Measurements from ENCODE around the gene RRAGA.
A peak's percentile ranks its signal among the peaks of the same experiment; 100 is the strongest.
"Not testable (repeated sequence)": the region's sequence is repeated elsewhere in the genome, so short reads cannot be mapped to it uniquely, and the experiment has no call there.

RRAGA gene, protein sequence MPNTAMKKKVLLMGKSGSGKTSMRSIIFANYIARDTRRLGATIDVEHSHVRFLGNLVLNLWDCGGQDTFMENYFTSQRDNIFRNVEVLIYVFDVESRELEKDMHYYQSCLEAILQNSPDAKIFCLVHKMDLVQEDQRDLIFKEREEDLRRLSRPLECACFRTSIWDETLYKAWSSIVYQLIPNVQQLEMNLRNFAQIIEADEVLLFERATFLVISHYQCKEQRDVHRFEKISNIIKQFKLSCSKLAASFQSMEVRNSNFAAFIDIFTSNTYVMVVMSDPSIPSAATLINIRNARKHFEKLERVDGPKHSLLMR

DNA sequence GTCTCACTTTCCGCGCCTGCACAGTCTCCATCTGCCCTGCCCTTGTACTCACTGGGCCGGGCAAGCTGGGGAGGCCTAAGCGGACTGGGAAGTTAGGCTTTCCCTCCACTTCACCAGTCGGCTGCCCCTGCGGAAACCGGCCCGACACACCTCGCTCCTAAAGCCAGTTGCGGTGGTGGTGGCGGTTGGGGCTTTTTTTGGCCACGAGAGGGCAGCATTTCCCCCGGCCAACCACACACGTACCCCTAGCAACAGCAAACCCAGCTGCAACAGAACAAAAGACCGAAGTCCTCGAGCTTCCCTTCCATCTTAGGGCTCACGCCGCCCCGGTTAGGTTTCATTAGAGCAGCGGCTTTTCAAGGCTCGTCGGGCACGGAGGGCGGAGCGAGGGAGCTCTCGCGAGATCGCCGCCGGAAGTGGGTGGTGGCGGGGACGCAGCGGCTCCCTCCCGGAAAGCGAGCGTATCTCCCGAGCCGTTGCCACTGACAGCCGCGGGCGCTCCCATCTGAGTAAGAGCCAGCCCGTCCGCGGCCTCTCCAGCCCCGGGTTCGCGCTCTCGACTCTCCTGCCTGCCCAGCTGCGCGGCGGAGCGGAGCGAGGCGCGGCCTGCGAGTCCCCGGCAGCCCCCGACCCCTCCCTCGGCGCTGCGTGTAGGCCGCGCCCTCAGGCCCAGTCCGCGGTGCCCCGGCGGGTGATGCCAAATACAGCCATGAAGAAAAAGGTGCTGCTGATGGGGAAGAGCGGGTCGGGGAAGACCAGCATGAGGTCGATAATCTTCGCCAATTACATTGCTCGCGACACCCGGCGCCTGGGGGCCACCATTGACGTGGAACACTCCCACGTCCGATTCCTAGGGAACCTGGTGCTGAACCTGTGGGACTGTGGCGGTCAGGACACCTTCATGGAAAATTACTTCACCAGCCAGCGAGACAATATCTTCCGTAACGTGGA lies at the start of gene RRAGA:
Gene RRAGA (plus strand): TSS at position 462 of the 951 bp plus-strand sequence. CDS start 233 bp downstream, at position 695.
- peak; percentile 88 to 97 (median 95) for DNase-seq
- intact Hi-C loops (cut with DNase I): loop anchor here (2.0 to 5.0 kb wide), 3 partner anchors 54 to 408 kb away; partner anchors contain the start of gene HAUS6

DNA sequence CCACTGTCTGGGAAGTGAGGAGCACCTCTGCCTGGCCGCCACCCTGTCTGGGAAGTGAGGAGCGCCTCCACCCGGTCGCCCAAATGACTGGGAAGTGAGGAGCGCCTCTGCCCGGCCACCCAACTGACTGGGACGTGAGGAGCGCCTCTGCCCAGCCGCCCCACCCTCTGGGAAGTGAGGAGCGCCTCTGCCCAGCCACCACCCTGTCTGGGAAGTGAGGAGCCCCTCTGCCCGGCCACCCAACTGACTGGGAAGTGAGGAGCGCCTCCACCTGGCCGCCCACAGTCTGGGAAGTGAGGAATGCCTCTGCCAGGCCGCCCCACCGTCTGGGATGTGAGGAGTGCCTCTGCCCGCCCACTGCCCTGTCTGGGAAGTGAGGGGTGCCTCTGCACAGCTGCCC lies 49.1 kb upstream of the RRAGA start:
- no peak for DNase-seq
- intact Hi-C loops (cut with DNase I): no loop called here

DNA sequence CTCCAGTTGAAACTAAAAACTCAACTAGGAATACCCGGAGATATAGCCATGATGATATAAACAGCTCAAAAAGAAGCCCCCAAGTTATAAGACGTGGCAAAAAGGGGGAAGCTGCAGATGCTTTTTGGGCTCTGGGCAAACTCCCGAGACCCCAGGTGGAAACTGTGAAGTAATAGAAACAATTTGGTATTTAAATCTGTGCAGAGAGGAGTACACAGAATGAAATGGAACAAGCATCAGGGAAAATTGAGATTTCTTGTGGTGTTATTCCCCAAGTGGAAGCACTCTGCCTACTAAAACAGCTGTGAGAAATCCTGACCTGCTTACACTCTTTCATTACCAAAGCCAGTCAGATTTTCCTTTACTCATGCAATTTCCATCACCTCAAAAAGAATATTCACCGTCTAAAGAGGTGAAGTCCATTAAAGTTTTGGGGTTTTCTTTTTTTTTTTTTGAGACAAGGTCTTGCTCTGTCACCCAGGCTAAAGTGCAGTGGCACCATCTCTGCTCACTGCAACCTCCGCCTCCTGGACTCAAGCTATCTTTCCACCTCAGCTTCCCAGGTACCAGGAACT lies 39.7 kb upstream of the RRAGA start:
- intact Hi-C loops (cut with DNase I): no loop called here
- DNase-seq: no peak

DNA sequence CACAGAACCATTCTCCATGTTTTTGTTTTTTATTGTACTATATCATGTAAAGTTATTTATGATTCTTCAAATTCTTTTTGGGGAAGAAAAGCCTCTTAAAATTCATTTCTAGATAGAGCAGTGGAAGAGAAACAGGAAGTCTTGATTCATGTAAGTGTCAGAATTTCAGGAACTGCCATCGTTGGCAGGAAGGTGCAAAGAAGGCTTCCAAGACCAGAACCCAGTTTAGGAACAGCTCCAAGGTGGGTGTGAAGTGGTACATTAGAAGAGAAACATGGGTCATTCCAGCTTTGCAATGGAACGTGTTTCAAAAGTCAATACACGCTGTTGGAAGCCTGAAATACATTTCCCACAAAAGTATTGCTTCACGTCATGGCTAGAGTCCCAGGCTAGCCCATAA lies 31.0 kb upstream of the RRAGA start:
- no peak for DNase-seq
- intact Hi-C loops (cut with DNase I): no loop called here

DNA sequence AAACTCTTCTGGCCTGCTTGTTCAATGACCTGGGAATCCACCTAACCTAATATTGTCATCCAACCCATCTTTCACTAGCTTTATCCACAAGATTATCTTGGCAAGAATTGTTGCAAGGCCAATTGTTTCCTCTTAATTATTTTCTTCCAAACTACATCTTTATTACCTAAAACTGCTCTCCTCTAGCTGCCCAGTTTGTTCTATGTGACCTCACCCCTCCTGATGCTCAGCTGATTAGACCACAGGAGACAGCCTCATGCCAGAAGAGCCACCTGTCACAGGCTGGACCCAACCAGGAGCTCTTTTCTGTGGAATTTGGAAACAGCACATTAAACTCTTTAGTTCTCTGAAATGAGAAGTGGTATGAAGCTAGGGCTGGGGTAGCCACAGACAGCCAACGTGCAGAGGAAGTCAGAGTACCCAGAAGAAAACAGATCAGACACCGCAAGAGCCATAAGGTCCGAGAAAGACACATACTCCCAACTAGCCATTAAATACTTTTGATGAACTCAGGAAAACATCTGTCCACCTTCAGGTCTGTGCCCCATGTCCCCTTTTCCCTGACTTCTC lies 28.3 kb upstream of the RRAGA start:
- intact Hi-C loops (cut with DNase I): no loop called here

DNA sequence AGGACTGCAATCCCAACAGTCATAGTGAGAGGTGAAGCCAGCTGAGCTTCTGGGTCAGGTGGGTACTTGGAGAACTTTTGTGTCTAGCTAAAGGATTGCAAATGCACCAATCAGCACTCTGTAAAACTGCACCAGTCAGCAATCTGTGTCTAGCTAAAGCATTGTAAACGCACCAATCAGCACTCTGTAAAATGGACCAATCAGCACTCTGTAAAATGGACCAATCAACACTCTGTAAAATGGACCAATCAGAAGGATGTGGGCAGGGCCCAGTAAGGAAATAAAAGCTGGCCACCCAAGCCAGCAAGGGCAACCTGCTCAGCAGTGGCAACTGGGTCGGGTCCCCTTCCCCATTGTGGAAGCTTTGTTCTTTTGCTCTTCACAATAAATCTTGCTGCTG lies 27.6 kb upstream of the RRAGA start:
- DNase-seq; intact Hi-C loops (cut with DNase I): not testable (repeated sequence)

More for the DNA sequence above, 28.3 kb upstream of the RRAGA start:
- no peak for DNase-seq

DNA sequence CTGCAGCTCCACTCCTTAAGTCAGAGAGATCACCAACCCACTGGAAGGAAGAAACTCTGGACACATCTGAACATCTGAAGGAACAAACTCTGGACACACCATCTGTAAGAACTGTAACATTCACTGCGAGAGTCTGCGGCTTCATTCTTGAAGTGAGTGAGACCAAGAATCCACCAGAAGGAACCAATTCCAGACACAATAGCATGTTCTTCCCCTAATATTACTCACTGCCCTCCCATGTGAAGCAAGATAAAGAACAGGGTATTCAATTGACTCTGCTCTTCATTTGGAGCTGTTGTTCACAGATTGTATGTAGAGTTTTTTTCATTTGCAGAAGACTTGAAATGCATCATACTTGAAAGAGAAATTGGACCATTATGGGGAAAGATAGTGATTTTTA lies 27.0 kb upstream of the RRAGA start:
- intact Hi-C loops (cut with DNase I): no loop called here
- DNase-seq: no peak

DNA sequence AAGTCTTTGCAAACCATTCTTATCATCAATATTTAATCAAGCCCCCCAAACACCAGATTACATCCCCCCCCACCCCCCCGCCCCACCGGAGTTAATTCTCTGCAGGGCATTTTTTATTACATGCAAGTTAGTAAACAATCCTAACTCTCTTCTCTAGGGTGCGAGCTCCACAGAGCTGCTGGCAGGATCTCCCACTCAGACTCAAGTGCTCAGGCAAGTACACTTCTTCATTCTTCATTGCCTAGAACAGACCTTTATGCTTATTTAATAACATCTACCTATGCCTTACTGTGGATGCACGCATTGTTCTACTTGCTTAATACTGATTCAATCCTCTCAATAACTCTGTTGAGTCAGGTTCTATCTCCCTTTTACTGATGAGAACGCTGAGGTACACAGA lies 26.1 kb upstream of the RRAGA start:
- intact Hi-C loops (cut with DNase I): no loop called here
- no peak for DNase-seq

DNA sequence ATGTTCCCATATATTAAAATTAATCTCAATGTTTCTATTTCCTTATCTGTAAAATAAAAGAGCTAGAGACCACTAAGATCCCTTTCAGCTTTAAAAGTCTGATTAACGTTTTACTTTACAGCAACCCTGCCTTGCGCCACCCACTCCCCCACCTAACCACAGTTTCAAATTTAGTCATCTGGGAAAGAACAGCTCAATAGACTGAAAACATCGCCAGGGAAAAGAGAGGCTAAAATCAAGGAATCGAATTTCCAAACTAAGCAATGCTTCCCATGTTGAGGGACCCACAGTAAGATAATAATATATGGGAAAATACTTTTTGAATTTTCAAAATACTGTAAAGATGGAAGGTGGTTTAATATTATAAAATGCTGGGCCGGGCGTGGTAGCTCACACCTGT lies 22.9 kb upstream of the RRAGA start:
- intact Hi-C loops (cut with DNase I): loop anchor here (5.0 kb wide), 1 partner anchor 774 kb away; no protein-coding TSS in a partner anchor
- peak in 5 of 42 donors; percentile 22 to 53 (median 31) for DNase-seq

DNA sequence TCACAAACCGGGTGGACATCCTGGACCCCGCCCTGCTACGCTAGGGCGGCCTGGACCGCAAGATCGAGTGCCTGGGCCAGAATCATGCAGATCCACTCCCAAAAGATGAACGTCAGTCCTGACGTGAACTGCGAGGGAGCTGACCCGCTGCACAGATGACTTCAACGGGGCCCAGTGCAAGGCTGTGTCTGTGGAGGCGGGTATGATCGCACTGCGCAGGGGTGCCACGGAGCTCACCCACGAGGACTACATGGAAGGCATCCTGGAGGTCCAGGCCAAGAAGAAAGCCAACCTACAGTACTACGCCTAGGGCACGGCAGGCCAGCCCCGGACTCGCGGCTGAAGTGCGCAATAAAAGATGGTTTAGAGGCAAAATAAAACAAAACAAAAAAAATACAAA lies 21.4 kb upstream of the RRAGA start:
- intact Hi-C loops (cut with DNase I): loop anchor here (5.0 kb wide), 1 partner anchor 776 kb away; no protein-coding TSS in a partner anchor
- DNase-seq: no peak

DNA sequence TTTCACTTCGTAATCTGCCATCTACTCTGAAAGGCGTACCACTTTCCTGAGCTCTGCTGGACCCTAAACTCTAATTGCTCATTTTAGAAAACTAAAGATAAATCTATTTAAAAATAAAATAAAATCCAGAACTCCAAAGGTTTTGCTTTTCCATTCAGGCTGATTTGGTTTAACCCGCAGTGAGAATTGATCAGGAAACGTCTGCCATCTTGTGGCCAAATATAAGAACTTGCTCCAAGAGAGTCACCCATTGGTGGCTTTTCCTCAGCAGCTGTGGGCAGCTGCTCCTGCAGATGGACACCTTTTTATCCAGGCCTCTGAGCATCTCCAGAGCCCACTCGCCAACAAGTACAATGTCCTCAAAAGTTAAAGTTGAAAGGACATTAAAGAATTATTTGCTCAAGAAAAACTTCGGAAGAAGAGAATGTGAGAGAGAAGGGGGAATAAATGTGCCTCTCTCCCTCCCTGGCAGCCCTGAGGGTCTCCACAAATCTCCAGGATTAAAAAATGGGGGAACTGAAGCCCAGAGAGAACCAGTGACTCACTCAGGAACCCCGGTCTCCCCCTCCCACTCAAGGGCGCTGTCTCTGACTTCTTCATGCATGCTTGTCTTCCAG lies 20.3 kb upstream of the RRAGA start:
- DNase-seq: peak in 30 of 42 donors; percentile 15 to 81 (median 54)
- intact Hi-C loops (cut with DNase I): loop anchor here (5.0 kb wide), 1 partner anchor 777 kb away; no protein-coding TSS in a partner anchor

DNA sequence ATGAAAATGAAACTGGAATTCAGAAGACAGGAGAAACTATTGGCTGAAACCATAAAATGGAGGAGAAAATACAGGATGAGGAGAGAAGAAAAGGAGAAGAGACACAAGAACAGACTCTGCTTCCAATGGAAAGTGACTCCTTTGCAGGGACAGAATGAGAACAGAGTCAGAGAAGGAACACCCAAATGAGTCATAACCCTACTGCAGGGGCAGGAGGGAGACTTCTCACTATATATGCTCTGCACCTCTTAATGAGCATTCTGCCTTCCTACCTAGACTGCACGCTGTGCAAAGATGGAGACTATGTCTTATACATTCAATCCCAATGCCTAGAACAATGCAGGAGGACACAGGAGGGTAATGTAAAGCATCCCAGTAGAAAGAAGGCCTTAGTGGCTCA lies 18.3 kb upstream of the RRAGA start:
- DNase-seq: no peak
- intact Hi-C loops (cut with DNase I): no loop called here

DNA sequence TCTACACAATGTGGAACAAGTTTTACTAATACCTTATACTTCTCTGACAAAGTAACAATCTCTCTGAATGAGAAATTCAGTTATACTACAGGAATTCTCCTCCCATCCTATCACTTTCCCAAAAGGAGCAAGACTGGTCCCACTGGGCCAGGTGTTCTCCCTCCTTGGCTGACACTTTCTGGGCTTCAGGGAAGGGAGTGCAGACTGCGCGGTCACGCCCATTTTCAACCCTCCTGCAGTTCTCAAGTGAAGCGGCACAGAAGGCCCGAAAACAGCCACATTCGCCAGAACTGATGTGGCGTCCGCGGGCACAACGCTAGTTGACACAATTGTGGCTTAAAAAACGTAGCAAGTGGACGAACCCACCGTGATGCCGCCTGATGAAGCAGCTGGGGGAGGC lies 16.8 kb upstream of the RRAGA start:
- DNase-seq: no peak
- intact Hi-C loops (cut with DNase I): no loop called here

DNA sequence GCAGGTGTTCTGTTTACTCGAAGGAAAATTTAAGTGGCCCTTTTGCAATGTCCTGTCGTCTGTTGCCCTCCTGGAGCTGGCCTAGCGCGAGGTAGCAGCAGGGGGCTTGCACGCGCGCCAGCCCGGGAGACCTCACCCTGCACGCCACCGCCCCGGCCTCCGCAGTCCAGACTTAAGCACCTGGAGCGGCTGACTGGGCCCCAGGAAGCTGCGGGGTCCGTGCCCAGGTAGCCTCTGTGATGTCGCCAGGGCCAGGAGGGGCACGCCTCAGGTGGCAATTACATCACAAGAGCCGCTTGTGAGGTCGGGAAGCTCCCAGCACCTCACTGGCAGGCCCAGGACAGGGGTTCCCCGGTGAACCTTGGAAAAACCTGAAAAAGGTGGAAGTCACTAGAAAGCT lies 16.2 kb upstream of the RRAGA start, which contains the start of gene SAXO1:
Gene SAXO1 (minus strand): TSS at position 195 of the 400 bp plus-strand sequence. CDS start 301 bp downstream, outside the sequence.
- intact Hi-C loops (cut with DNase I): no loop called here
- no peak for DNase-seq

DNA sequence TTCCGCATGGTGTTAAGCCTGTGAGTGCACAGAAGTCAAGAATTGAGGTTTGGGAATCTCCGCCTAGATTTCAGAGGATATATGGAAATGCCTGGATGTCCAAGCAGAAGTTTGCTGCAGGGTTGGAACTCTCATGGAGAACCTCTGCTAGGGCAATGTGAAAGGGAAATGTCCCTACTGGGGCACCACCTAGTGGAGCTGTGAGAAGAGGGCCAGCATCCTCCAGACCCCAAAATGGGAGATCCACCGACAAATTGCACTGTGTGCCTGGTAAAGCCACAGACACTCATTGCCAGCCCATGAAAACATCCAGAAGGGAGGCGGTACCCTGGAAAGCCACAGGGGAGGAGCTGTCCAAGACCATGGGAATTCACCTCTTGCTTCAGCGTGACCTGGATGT lies 12.6 kb upstream of the RRAGA start:
- intact Hi-C loops (cut with DNase I): no loop called here
- DNase-seq: no peak

DNA sequence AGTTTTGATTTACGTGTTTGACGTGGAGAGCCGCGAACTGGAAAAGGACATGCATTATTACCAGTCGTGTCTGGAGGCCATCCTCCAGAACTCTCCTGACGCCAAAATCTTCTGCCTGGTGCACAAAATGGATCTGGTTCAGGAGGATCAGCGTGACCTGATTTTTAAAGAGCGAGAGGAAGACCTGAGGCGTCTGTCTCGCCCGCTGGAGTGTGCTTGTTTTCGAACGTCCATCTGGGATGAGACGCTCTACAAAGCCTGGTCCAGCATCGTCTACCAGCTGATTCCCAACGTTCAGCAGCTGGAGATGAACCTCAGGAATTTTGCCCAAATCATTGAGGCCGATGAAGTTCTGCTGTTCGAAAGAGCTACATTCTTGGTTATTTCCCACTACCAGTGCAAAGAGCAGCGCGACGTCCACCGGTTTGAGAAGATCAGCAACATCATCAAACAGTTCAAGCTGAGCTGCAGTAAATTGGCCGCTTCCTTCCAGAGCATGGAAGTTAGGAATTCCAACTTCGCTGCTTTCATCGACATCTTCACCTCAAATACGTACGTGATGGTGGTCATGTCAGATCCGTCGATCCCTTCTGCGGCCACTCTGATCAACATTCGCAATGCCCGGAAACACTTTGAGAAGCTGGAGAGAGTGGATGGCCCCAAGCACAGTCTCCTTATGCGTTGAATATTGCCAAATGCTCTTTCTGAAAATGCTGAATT lies 850 bp downstream of the RRAGA start:
- intact Hi-C loops (cut with DNase I): loop anchor here (2.0 to 10.0 kb wide), 4 partner anchors 53 to 407 kb away; partner anchors contain the start of gene HAUS6
- peak in 21 of 42 donors; percentile 11 to 60 (median 27) for DNase-seq

DNA sequence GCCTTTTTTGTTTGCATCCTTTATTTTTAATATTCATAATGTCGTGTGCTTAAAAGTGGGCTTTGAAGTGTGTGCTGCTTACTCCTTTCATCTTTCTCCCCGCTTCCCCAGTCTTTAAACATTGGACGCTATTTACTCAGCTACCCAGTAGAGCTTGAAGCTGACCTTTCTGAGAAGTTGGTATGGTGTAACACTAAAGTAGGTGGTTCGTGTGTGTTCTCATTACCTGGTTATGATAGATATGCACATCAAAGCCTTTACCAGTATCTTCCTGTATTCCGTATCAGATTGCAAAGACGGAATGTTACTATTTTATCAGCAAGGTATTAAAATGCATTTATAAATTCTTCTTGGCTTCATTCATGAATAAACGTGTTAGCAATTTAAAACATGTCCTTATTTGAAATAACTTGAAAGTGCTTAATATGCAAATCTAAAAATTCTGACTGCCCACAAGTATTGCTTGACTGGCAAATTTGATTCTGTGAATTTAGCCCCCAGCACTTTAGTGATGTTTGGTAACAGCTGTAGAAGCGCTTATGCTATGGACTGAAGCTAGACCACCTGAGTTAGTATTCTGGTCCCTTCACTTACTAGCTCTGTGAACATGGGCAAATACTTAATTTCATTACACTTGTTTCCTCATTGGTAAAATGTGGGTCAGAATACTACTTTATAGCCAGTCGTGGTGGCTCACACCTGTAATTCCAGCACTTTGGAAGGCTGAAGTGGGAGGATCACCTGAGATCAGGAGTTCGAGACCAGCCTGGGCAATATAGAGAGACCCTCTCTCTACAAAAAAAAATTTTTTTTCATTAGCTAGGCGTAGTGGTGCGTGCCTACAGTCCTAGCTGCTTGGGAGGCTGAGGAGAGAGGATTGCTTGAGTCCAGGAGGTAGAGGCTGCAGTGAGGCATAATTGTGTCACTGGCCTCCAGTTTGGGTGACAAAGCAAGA lies 1.7 kb downstream of the RRAGA start:
- intact Hi-C loops (cut with DNase I): loop anchor here (10.0 kb wide), 1 partner anchor 324 kb away; no protein-coding TSS in a partner anchor
- no peak for DNase-seq

Data from head of caudate nucleus (tissue), 42 donors.